HepG2 (cell line): ENCODE measurements around the gene HAGHL. TPM values are rescaled to one million over a fixed set of nuclear protein-coding genes. Genes with fewer than 3 reads are reported as not detected.
A peak's percentile ranks its signal among the peaks of the same experiment; 100 is the strongest.

ENCODE experiments used
- ARNT2 ChIP-seq: sonication (generic); formaldehyde crosslinking; IDR thresholded peaks from 2 replicates; pipeline ENCODE4 v1.8.0; 2022; ENCODE audit warnings: mild to moderate bottlenecking, low read depth, missing genetic modification reagents, moderate library complexity
- HNF1A ChIP-seq, 2 experiments: sonication (generic) in 1 of 2; formaldehyde crosslinking in 1 of 2; IDR thresholded peaks; 2 replicates each; pipeline versions ENCODE4 v1.4.0 to v1.6.1; 2016 to 2020; ENCODE audit warnings: borderline replicate concordance in 1 of 2, low read depth in 1 of 2, mild to moderate bottlenecking in 1 of 2, missing genetic modification reagents in 1 of 2
- MAF1 ChIP-seq: sonication (generic); formaldehyde crosslinking; IDR thresholded peaks from 2 replicates; pipeline ENCODE4 v1.5.0; 2020; ENCODE audit warnings: missing genetic modification reagents, borderline replicate concordance
- POLR2AphosphoS2 ChIP-seq: IDR thresholded peaks from 2 replicates; pipeline ENCODE4 v1.6.1; 2011; ENCODE audit warnings: low read depth, low read length, improper control_type of control experiment
- SATB2 ChIP-seq: sonication (generic); formaldehyde crosslinking; IDR thresholded peaks from 2 replicates; pipeline ENCODE4 v1.5.0; 2020; ENCODE audit warnings: missing genetic modification reagents
- SOX5 ChIP-seq: IDR thresholded peaks from 2 replicates; pipeline ENCODE4 v1.6.1; 2016; ENCODE audit warnings: borderline replicate concordance
- TSC22D2 ChIP-seq: sonication (generic); formaldehyde crosslinking; IDR thresholded peaks from 2 replicates; pipeline ENCODE4 v1.5.1; 2020; ENCODE audit warnings: missing genetic modification reagents, mild to moderate bottlenecking, borderline replicate concordance
- ZMAT5 ChIP-seq: sonication (generic); formaldehyde crosslinking; IDR thresholded peaks from 2 replicates; pipeline ENCODE4 v1.5.0; 2020; ENCODE audit warnings: mild to moderate bottlenecking, low read depth, missing genetic modification reagents, borderline replicate concordance
- ZNF101 ChIP-seq: sonication (generic); formaldehyde crosslinking; IDR thresholded peaks from 2 replicates; pipeline ENCODE4 v1.4.0; 2020; ENCODE audit warnings: mild to moderate bottlenecking, low read depth, missing genetic modification reagents, borderline replicate concordance
- ZNF350 ChIP-seq: sonication (generic); formaldehyde crosslinking; IDR thresholded peaks from 2 replicates; pipeline ENCODE4 v1.4.0; 2020; ENCODE audit warnings: mild to moderate bottlenecking, low read depth, missing genetic modification reagents, borderline replicate concordance
- ZNF513 ChIP-seq: sonication (generic); formaldehyde crosslinking; conservative IDR thresholded peaks from 2 replicates; pipeline ENCODE4 v1.5.0; 2020; ENCODE audit warnings: missing genetic modification reagents
- ZNF615 ChIP-seq: sonication (generic); formaldehyde crosslinking; IDR thresholded peaks from 2 replicates; pipeline ENCODE4 v1.5.0; 2020; ENCODE audit warnings: mild to moderate bottlenecking, missing genetic modification reagents, borderline replicate concordance
- ZNF709 ChIP-seq: sonication (generic); formaldehyde crosslinking; IDR thresholded peaks from 2 replicates; pipeline ENCODE4 v1.5.0; 2020; ENCODE audit warnings: mild to moderate bottlenecking, missing genetic modification reagents
- ZNF773 ChIP-seq: sonication (generic); formaldehyde crosslinking; IDR thresholded peaks from 2 replicates; pipeline ENCODE4 v1.4.0; 2020; ENCODE audit warnings: missing genetic modification reagents, borderline replicate concordance
- ZNF782 ChIP-seq: sonication (generic); formaldehyde crosslinking; IDR thresholded peaks from 2 replicates; pipeline ENCODE4 v1.4.0; 2020; ENCODE audit warnings: missing genetic modification reagents, mild to moderate bottlenecking, borderline replicate concordance
- polyA plus RNA-seq, 8 experiments: library from polyadenylated mRNA; depleted of rRNA in 3 of 8; stranded (reverse) in 7 of 8; unstranded in 1 of 8; fragments of >200 nt; fragmentation: Illumina TruSeq in 4 of 8; extraction: Trizol in 4 of 8; gene quantifications; 2 replicates each; pipeline versions ENCODE4 v1.2.1 to v1.2.3, GENCODE V29; 2011 to 2016; ENCODE audit warnings: low read depth in 4 of 8, missing spikeins in 1 of 8, mixed read lengths in 1 of 8; ENCODE audit not compliant: insufficient read depth in 1 of 8
- total RNA-seq, 5 experiments: library from RNA; depleted of rRNA; stranded (reverse); fragments of >200 nt; fragmentation: Illumina TruSeq; extraction: Trizol; gene quantifications; 2 replicates each; pipeline ENCODE4 v1.2.3, GENCODE V29; 2016; ENCODE audit warnings: low read depth in 1 of 5
- TF ChIP-seq, protein P1 (sequence below): IDR thresholded peaks from 2 replicates; pipeline ENCODE4 v1.6.1; 2016; ENCODE audit warnings: missing biosample characterization, missing genetic modification reagents, low read depth
- TF ChIP-seq, protein P2 (sequence below): sonication (generic); formaldehyde crosslinking; IDR thresholded peaks from 2 replicates; pipeline ENCODE4 v1.4.0; 2020; ENCODE audit warnings: mild to moderate bottlenecking, missing genetic modification reagents

The HAGHL gene
- total and polyA plus RNA-seq, 2 of the 13 experiments (the other 11 are each of a cell fraction or from before 2014, with no cell fraction given) = 3.4 to 8.4 TPM

- TF ChIP-seq ZNF101 (CRISPR knock-in tag) (no peak), TSC22D2 (CRISPR knock-in tag) (no peak), ZNF773 (CRISPR knock-in tag) (no peak), POLR2AphosphoS2 (no peak), SATB2 (no peak), ZNF513 (CRISPR knock-in tag) (no peak), ZNF615 (CRISPR knock-in tag) (no peak), SOX5 (no peak), HNF1A (IDR thresholded peaks at IDR 0.05; ENCODE audit: low read depth) (no peak), HNF1A (CRISPR knock-in tag; IDR thresholded peaks at IDR 0.05; ENCODE audit: borderline replicate concordance) (no peak), ARNT2 (CRISPR knock-in tag) (no peak), ZMAT5 (no peak), ZNF782 (CRISPR knock-in tag) (0 out of 2 replicates have a peak, but pooled peaks have one; percentile 37), ZNF709 (CRISPR knock-in tag) (no peak), MAF1 (CRISPR knock-in tag) (no peak), ZNF350 (no peak)
- TF ChIP-seq, protein P1, sequence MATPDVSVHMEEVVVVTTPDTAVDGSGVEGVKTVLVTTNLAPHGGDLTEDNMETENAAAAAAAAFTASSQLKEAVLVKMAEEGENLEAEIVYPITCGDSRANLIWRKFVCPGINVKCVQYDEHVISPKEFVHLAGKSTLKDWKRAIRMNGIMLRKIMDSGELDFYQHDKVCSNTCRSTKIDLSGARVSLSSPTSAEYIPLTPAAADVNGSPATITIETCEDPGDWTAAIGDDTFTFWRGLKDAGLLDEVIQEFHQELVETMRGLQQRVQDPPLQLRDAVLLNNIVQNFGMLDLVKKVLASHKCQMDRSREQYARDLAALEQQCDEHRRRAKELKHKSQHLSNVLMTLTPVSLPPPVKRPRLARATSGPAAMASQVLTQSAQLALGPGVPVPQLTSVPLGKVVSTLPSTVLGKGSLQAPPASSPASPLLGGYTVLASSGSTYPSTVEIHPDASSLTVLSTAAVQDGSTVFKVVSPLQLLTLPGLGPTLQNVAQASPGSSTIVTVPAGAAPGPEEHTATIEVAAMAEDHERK (CRISPR knock-in tag) = no peak
- TF ChIP-seq, protein P2, sequence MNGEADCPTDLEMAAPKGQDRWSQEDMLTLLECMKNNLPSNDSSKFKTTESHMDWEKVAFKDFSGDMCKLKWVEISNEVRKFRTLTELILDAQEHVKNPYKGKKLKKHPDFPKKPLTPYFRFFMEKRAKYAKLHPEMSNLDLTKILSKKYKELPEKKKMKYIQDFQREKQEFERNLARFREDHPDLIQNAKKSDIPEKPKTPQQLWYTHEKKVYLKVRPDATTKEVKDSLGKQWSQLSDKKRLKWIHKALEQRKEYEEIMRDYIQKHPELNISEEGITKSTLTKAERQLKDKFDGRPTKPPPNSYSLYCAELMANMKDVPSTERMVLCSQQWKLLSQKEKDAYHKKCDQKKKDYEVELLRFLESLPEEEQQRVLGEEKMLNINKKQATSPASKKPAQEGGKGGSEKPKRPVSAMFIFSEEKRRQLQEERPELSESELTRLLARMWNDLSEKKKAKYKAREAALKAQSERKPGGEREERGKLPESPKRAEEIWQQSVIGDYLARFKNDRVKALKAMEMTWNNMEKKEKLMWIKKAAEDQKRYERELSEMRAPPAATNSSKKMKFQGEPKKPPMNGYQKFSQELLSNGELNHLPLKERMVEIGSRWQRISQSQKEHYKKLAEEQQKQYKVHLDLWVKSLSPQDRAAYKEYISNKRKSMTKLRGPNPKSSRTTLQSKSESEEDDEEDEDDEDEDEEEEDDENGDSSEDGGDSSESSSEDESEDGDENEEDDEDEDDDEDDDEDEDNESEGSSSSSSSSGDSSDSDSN (CRISPR knock-in tag) = no peak; the same call in 1 of the 2 replicates
Measured at GRCh38 chr16:714558-715476, 12.1 kb upstream of the HAGHL start, which contains the start of gene METRN (continued).
